GM13977 (cell line): ENCODE measurements around the gene DPH6.
"Not testable (repeated sequence)": the region's sequence is repeated elsewhere in the genome, so short reads cannot be mapped to it uniquely, and the experiment has no call there.

Source experiments
- DNase-seq: peaks from one replicate; pipeline ENCODE4 v3.0.0; 2012; ENCODE audit warnings: low spot score
- CTCF ChIP-seq: IDR thresholded peaks from 2 replicates; pipeline ENCODE4 v1.5.1; 2012; ENCODE audit warnings: mild to moderate bottlenecking, control low read depth; ENCODE audit not compliant: insufficient read depth; ENCODE audit errors: extremely low read depth, missing control alignments
- in situ Hi-C: fragments of 300-500 bp; cut with MboI; formaldehyde crosslinking; loops from one replicate; pipeline ENCODE4 v1.12.0; 2022; ENCODE audit warnings: low sequenced_read_pairs, low pct_unique_long_range_greater_than_20kb, mixed read lengths, inconsistent platforms; ENCODE audit not compliant: unreplicated experiment

Gene DPH6

GRCh38 chr15:35427496-35427895 lies 118.5 kb downstream of the DPH6 start:
- in situ Hi-C loops: loop anchor here (25.0 kb wide), 1 partner anchor 340 kb away; the partner anchor contains the start of gene NANOGP8
- no peak for DNase-seq
- no peak for TF ChIP-seq CTCF

- in situ Hi-C loops: loop anchor here (25.0 kb wide), 1 partner anchor 340 kb away; the partner anchor contains the start of gene NANOGP8
- DNase-seq: no peak
These were observed 118.9 kb downstream of the DPH6 start for GRCh38 chr15:35427091-35427490.

GRCh38 chr15:35410775-35411174 lies 135.2 kb downstream of the DPH6 start:
- in situ Hi-C loops: no loop called here
- no peak for TF ChIP-seq CTCF
- no peak for DNase-seq

More at GRCh38 chr15:35427091-35427490, 118.9 kb downstream of the DPH6 start:
- no peak for TF ChIP-seq CTCF

GRCh38 chr15:35399901-35400300 lies 146.1 kb downstream of the DPH6 start:
- in situ Hi-C loops: no loop called here
- no peak for DNase-seq
- no peak for TF ChIP-seq CTCF

- in situ Hi-C loops: no loop called here
- no peak for TF ChIP-seq CTCF
- no peak for DNase-seq
These were observed 148.9 kb downstream of the DPH6 start for GRCh38 chr15:35397027-35397426.

- in situ Hi-C loops: no loop called here
- TF ChIP-seq CTCF: no peak
- no peak for DNase-seq
These were observed 151.5 kb downstream of the DPH6 start for GRCh38 chr15:35394416-35394815.

GRCh38 chr15:35393398-35393797 lies 152.6 kb downstream of the DPH6 start:
- no peak for DNase-seq
- in situ Hi-C loops: no loop called here
- no peak for TF ChIP-seq CTCF

GRCh38 chr15:35391408-35391984 lies 154.5 kb downstream of the DPH6 start:
- in situ Hi-C loops, DNase-seq: not testable (repeated sequence)
